Panc1 (cell line): ENCODE data around the gene SH3BP5L. TPM values are rescaled to one million over a fixed set of nuclear protein-coding genes. Genes with fewer than 3 reads are reported as not detected.

Source experiments
- ATAC-seq: fragments of 200-7000 bp; cut with Tn5 transposase; 2 replicates; pipeline ENCODE4 v1.9.1; 2020; ENCODE audit warnings: mild to moderate bottlenecking, moderate library complexity
- BruUV-seq: library from RNA; stranded (reverse); fragments of 400-500 nt; replicated peaks from 2 replicates; lab custom pipeline; 2021; lab: Mats Ljungman, UMichigan
- CTCF ChIA-PET: fragments of 300-600 bp; sonication (Branson Sonifier 250); formaldehyde crosslinking; loops from one replicate; lab custom pipeline; 2022; ENCODE audit warnings: antibody characterized with exemption; lab: Charles Lee
- POLR2A ChIA-PET: fragments of 300-600 bp; sonication (Branson Sonifier 250); formaldehyde crosslinking; loops from one replicate; lab custom pipeline; 2022; ENCODE audit warnings: antibody characterized with exemption; lab: Charles Lee
- DNase-seq: peaks from one replicate; pipeline ENCODE4 v3.0.0-alpha.2; 2010; ENCODE audit warnings: low read depth, low spot score
- H3K27ac ChIP-seq: 2 replicates; pipeline ENCODE4 v1.5.1; 2011; ENCODE audit warnings: mild to moderate bottlenecking, low read length, inconsistent platforms
- H3K27me3 ChIP-seq: fragments of 200-500 bp; sonication (Bioruptor generic); 2 replicates; pipeline ENCODE4 v1.6.0; 2014; ENCODE audit warnings: low read length, inconsistent platforms; ENCODE audit not compliant: control insufficient read depth, insufficient read depth
- H3K36me3 ChIP-seq: fragments of 200-500 bp; sonication (Bioruptor generic); 2 replicates; pipeline ENCODE4 v1.5.1; 2014; ENCODE audit warnings: inconsistent platforms, mild to moderate bottlenecking, low read length, moderate library complexity; ENCODE audit not compliant: control insufficient read depth, insufficient read depth
- H3K4me1 ChIP-seq: 2 replicates; pipeline ENCODE4 v1.5.1; 2011; ENCODE audit warnings: inconsistent platforms, mild to moderate bottlenecking, low read length, moderate library complexity; ENCODE audit not compliant: control insufficient read depth, insufficient read depth
- H3K4me3 ChIP-seq, 2 experiments: 2 replicates each; pipeline ENCODE4 v1.5.1; 2011 to 2012; ENCODE audit warnings: low read depth in 2 of 2, low read length in 2 of 2, mild to moderate bottlenecking in 2 of 2, inconsistent platforms in 1 of 2, moderate library complexity in 1 of 2
- H3K9me3 ChIP-seq: fragments of 200-500 bp; sonication (Bioruptor generic); 2 replicates; pipeline ENCODE4 v1.5.1; 2014; ENCODE audit warnings: low read depth, mild to moderate bottlenecking, inconsistent platforms, low read length, moderate library complexity; ENCODE audit not compliant: control insufficient read depth, insufficient read depth
- POLR2AphosphoS5 ChIP-seq: IDR thresholded peaks from 2 replicates; pipeline ENCODE4 v1.6.1; 2012; ENCODE audit warnings: mild to moderate bottlenecking, low read depth, low read length, moderate library complexity
- SIN3A ChIP-seq: IDR thresholded peaks from 2 replicates; pipeline ENCODE4 v1.6.1; 2012; ENCODE audit warnings: low read depth, mild to moderate bottlenecking, low read length, moderate library complexity, borderline replicate concordance; ENCODE audit not compliant: insufficient read depth
- TCF7L2 ChIP-seq: IDR thresholded peaks from 2 replicates; pipeline ENCODE4 v1.6.1; 2011; ENCODE audit warnings: mild to moderate bottlenecking, low read depth, low read length, inconsistent platforms
- in situ Hi-C: cut with HindIII; loops from 2 replicates; pipeline ENCODE4 v1.10.0; 2016; ENCODE audit warnings: low sequenced_read_pairs, low pct_unique_long_range_greater_than_20kb
- intact Hi-C: fragments of 100-400 bp; cut with micrococcal nuclease; formaldehyde crosslinking; loops from one replicate; pipeline ENCODE4 v1.10.0; 2022; ENCODE audit not compliant: unreplicated experiment
- total RNA-seq: library from RNA; stranded (reverse); gene quantifications from one replicate; pipeline ENCODE4 v1.2.1, GENCODE V29; 2021; ENCODE audit not compliant: unreplicated experiment
- TF ChIP-seq, protein P1 (sequence below): fragments of 450-650 bp; IDR thresholded peaks from 2 replicates; pipeline ENCODE4 v1.5.1; 2017; ENCODE audit warnings: mild to moderate bottlenecking
- TF ChIP-seq, protein P2 (sequence below), 2 experiments: IDR thresholded peaks; 2 replicates each; pipeline ENCODE4 v1.6.1; 2011 to 2012; ENCODE audit warnings: low read depth in 2 of 2, control low read depth in 1 of 2, low read length in 1 of 2, mild to moderate bottlenecking in 1 of 2, moderate library complexity in 1 of 2; ENCODE audit not compliant: insufficient read depth in 1 of 2

The SH3BP5L gene
- total RNA-seq, 1 experiment from 2014 or later, result 23.9 TPM

GRCh38 chr1:248782416-248783141 is 43.1 kb downstream of the SH3BP5L start:
- ChIA-PET POLR2A (no interaction called here), CTCF (no interaction called here)
- H3K4me3 ChIP-seq, result no peak overlapping the region
- no TSS peak for BruUV-seq
- TF ChIP-seq, protein P1, sequence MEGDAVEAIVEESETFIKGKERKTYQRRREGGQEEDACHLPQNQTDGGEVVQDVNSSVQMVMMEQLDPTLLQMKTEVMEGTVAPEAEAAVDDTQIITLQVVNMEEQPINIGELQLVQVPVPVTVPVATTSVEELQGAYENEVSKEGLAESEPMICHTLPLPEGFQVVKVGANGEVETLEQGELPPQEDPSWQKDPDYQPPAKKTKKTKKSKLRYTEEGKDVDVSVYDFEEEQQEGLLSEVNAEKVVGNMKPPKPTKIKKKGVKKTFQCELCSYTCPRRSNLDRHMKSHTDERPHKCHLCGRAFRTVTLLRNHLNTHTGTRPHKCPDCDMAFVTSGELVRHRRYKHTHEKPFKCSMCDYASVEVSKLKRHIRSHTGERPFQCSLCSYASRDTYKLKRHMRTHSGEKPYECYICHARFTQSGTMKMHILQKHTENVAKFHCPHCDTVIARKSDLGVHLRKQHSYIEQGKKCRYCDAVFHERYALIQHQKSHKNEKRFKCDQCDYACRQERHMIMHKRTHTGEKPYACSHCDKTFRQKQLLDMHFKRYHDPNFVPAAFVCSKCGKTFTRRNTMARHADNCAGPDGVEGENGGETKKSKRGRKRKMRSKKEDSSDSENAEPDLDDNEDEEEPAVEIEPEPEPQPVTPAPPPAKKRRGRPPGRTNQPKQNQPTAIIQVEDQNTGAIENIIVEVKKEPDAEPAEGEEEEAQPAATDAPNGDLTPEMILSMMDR, result no peak
- TF ChIP-seq TCF7L2, result no peak
- TF ChIP-seq POLR2AphosphoS5, result no peak
- in situ Hi-C loops, result no loop called here
- H3K36me3 ChIP-seq, result no peaks in the 10 kb centered on the region; the same call in 1 of the 2 replicates
- intact Hi-C loops, result no loop called here
- ATAC-seq (no peak), DNase-seq (no peak)
- no peaks in the 10 kb centered on the region for H3K27me3 ChIP-seq
- no peaks in the 10 kb centered on the region for H3K9me3 ChIP-seq
- no peak overlapping the region for H3K27ac ChIP-seq
- H3K4me1 ChIP-seq, result no peaks in the 10 kb centered on the region

- no peaks in the 10 kb centered on the region for H3K9me3 ChIP-seq
- no TSS peak for BruUV-seq
- no peaks in the 10 kb centered on the region for H3K4me1 ChIP-seq
- H3K27ac ChIP-seq, result no peak overlapping the region
- in situ Hi-C loops (no loop called here), intact Hi-C loops (no loop called here)
- ATAC-seq, result no peak
- TF ChIP-seq SIN3A, result no peak
- TF ChIP-seq POLR2AphosphoS5, result no peak
- TF ChIP-seq, protein P2, sequence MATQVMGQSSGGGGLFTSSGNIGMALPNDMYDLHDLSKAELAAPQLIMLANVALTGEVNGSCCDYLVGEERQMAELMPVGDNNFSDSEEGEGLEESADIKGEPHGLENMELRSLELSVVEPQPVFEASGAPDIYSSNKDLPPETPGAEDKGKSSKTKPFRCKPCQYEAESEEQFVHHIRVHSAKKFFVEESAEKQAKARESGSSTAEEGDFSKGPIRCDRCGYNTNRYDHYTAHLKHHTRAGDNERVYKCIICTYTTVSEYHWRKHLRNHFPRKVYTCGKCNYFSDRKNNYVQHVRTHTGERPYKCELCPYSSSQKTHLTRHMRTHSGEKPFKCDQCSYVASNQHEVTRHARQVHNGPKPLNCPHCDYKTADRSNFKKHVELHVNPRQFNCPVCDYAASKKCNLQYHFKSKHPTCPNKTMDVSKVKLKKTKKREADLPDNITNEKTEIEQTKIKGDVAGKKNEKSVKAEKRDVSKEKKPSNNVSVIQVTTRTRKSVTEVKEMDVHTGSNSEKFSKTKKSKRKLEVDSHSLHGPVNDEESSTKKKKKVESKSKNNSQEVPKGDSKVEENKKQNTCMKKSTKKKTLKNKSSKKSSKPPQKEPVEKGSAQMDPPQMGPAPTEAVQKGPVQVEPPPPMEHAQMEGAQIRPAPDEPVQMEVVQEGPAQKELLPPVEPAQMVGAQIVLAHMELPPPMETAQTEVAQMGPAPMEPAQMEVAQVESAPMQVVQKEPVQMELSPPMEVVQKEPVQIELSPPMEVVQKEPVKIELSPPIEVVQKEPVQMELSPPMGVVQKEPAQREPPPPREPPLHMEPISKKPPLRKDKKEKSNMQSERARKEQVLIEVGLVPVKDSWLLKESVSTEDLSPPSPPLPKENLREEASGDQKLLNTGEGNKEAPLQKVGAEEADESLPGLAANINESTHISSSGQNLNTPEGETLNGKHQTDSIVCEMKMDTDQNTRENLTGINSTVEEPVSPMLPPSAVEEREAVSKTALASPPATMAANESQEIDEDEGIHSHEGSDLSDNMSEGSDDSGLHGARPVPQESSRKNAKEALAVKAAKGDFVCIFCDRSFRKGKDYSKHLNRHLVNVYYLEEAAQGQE (IDR thresholded peaks at IDR 0.05; ENCODE audit: insufficient read depth in 1 of 2, low read depth in 2 of 2, low read length in 1 of 2), result no peak
- no peak for TF ChIP-seq TCF7L2
- DNase-seq, result no peak
- H3K27me3 ChIP-seq, result no peaks in the 10 kb centered on the region
- ChIA-PET POLR2A (no interaction called here), CTCF (no interaction called here)
- H3K4me3 ChIP-seq, result no peak overlapping the region
- H3K36me3 ChIP-seq, result no peaks in the 10 kb centered on the region
Measured at GRCh38 chr1:248779350-248779749, 46.4 kb downstream of the SH3BP5L start.

DNA sequence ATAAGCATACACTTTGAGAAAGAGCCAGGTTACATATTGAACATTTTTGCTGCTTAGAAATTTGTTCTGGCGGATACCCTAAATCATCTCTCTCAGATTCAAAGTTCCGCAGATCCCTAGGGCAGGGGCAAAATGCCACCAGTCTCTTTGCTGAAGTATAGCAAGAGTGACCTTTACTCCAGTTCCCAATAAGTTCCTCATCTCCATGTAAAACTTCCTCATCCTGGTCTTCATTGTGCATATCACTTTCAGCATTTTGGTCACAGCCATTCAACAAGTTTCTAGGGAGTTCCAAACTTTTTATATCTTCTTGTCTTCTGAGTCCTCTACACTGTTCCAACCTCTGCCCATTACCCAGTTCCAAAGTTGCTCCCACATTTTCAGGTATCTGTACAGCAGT is 46.8 kb downstream of the SH3BP5L start:
- CTCF ChIA-PET, result no interaction called here
- no peak for TF ChIP-seq SIN3A
- TF ChIP-seq, protein P2 (IDR thresholded peaks at IDR 0.05; ENCODE audit: insufficient read depth in 1 of 2, low read depth in 2 of 2, low read length in 1 of 2), result no peak
- no peak for TF ChIP-seq POLR2AphosphoS5
- TF ChIP-seq TCF7L2, result no peak
- TF ChIP-seq, protein P1, result no peak
- no TSS peak for BruUV-seq
- Histone ChIP-seq H3K4me3 (no peak overlapping the region), H3K27ac (no peak overlapping the region), H3K27me3 (no peaks in the 10 kb centered on the region), H3K9me3 (no peaks in the 10 kb centered on the region), H3K36me3 (no peaks in the 10 kb centered on the region), H3K4me1 (no peaks in the 10 kb centered on the region)
- no peak for DNase-seq
- ATAC-seq, result no peak
- POLR2A ChIA-PET, result no interaction called here
- in situ Hi-C loops, result no loop called here
- intact Hi-C loops, result no loop called here
